IPS-18c (cell line): Measurements from ENCODE around the gene OR2F2.

Experiments used
- H3K4me3 ChIP-seq: 2 replicates; pipeline ENCODE4 v1.7.0; 2013; ENCODE audit warnings: low read depth, mild to moderate bottlenecking, low read length, moderate library complexity; ENCODE audit not compliant: insufficient read depth
- H3K9me3 ChIP-seq: one replicate; pipeline ENCODE4 v1.6.1; 2013; ENCODE audit warnings: mild to moderate bottlenecking, low read length, moderate library complexity; ENCODE audit not compliant: control insufficient read depth, insufficient read depth

The OR2F2 gene

DNA sequence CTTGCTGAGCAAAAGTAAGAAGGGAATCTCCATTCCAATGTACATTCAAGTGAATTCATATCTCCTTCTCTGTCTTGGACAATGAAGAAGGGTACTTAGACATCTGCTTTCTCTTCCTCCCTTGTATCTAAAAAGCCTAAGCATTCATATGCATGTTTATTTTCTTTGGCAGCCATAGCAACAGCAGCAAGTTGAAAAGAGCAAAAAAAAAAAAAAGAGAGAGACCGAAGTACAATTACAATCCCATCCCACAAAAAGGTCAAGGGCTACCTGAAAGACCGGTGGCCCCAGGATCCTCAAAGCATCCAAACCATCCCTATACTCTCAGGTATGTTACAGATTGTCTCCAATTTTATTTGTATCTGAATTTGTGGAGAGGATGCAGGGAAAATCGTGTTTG, 23.7 kb downstream of the OR2F2 start:
- no peaks in the 10 kb centered on the region for H3K9me3 ChIP-seq
- no peak overlapping the region for H3K4me3 ChIP-seq

DNA sequence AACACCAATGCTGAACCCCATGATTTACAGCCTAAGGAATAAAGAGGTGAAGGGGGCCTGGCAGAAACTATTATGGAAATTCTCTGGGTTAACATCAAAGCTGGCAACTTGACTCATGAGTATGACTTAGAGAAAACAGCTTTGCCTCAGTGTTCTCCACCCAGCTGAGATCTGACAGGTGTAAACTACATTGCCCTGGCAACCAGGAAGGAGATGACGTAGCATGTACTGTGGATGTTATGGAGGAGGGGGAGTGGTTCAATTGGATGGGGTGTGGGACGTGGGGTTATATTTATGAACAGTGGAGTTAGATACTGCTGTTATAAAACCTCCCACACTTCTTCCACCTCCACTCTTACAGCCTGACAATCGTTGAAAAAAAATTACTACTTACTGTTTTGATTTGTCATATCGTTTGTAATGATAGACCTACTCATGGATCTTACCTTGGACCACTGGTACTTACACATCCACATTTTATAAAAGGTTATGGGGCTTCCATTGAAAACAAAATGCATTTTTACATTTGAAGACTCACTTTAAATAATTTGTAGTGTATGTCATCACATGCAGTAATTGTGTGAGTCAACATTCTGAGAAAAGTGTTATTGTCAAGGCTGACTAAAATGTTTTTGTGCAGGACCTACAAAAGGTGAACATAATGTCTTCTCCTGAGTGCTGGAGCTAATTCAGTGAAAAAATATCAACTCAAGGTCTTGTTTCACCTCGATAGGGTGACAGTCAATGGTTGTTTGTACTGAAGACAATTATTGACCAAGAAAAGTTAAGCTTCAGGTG, 26.0 kb downstream of the OR2F2 start:
- Histone ChIP-seq H3K4me3 (no peak overlapping the region), H3K9me3 (no peaks in the 10 kb centered on the region)

DNA sequence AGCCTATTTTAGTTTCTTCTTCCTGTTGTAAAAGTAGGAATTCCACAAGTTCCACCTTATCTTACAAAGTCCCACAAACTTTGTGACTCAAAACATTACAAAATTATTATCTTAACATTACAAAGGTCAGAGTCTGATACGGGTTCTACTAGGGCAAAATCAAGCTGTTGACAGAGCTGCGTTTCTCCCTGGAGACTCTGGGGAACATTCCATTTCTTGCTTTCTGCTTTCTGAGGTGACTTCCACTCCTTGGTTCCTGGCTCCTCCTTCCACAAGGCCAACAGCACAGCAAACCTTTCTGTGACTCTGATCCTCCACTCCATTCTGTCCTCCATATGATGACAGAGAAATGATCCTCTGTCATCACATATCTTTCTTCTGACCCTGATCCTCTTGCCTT, 30.2 kb downstream of the OR2F2 start:
- Histone ChIP-seq H3K9me3 (no peaks in the 10 kb centered on the region), H3K4me3 (no peak overlapping the region)

DNA sequence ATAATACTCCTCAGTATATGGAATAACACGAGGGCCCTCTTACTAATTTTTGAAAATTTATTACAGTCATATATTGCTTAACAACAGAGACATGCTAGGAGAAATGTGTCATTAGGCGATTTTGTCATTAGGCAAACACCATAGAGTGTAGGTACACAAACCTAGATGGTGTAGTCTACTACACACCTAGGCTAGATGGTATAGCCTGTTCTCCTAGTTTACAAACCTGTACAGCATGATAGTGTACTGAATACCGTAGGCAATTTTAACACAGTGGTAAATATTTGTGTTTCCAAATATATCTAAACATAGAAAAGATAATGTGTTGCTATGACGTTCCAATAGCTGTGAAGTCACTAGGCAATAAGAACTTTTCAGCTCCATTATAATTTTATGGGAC, 32.4 kb downstream of the OR2F2 start:
- H3K9me3 ChIP-seq = no peaks in the 10 kb centered on the region

DNA sequence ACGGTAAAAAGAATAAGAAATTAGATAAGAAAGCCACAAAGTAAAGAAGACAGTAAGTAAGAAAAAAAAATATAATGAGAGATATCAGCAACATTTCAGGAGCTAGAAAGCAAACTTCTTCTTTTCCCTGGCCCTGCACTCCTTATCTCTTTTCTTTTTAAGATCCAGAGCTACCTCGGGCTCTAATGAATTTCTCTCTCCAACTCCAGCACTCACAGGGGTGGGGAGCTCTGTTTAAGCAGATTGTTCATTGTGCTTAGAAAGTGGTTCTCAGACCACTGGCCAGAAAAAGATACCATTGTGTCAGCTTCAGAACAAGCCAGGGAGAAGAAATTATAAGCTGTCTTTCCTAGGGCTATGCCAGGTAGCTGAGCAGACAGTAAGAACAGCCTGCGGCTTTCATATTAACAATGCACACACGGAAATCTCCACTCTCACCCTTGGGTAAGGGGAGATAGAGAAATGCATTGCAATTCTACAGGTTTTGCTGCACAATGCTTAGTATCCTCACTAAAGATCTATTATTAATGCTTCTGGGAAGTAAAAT, 38.9 kb downstream of the OR2F2 start:
- Histone ChIP-seq H3K4me3 (no peak overlapping the region), H3K9me3 (no peaks in the 10 kb centered on the region)

More for the DNA sequence above, 32.4 kb downstream of the OR2F2 start:
- no peak overlapping the region for H3K4me3 ChIP-seq

DNA sequence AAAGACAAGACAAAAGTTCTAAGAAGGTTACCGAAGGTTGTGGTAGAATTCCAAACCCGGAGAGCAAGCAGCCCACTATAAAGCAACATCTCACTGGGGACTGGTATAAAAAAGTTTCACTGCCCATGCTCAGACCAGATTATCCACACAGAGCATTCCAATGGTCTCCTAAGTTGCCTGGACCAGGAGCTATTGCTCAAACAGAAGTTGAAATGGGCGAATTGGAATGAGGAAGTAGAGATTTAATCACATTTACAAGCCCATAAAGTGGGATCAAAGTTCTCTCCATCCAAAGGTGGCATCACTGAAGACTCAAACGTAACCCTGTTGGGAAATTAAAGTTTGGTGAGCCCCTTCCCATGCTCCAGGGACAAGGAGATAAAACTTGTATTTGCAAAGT, 39.4 kb downstream of the OR2F2 start:
- no peak overlapping the region for H3K4me3 ChIP-seq

DNA sequence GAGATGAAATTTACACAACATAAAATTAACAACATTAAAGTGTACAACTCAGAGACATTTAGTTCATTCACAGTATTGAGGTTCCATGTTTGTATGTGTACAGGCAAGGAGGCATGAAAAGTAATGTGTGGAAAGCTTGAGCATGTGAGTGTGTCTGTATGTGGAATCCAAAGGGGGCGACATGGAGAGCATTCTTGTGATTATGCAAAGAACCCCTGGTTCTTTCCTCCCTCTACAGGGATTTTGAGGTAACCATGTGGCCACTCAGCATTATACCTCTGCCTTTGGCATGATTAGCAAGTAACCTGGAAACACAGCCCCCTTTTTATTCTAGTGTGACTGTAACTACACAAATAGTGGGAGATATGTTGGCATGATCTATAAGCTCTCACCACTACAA, 40.6 kb downstream of the OR2F2 start:
- Histone ChIP-seq H3K4me3 (no peak overlapping the region), H3K9me3 (no peaks in the 10 kb centered on the region)

More for the DNA sequence above, 39.4 kb downstream of the OR2F2 start:
- H3K9me3 ChIP-seq = no peaks in the 10 kb centered on the region

DNA sequence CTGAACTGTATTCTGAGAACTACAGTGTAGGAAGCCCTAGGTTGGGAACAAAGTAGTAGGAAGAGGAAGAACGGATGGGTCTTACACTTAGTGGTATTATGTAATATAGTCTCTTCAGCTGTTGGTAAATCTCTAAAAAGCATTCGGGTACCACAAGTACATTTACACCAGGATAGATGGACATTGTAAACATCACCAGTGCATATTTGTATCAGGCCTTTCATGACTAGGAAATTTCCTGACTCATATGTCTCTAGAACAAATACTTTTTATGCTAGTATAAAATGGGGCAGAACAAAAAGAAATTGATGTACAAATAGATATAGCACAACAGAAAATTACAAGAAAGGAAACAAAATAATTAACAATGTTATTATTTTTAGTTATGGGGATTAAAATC, 43.6 kb downstream of the OR2F2 start:
- Histone ChIP-seq H3K9me3 (no peaks in the 10 kb centered on the region), H3K4me3 (no peak overlapping the region)

DNA sequence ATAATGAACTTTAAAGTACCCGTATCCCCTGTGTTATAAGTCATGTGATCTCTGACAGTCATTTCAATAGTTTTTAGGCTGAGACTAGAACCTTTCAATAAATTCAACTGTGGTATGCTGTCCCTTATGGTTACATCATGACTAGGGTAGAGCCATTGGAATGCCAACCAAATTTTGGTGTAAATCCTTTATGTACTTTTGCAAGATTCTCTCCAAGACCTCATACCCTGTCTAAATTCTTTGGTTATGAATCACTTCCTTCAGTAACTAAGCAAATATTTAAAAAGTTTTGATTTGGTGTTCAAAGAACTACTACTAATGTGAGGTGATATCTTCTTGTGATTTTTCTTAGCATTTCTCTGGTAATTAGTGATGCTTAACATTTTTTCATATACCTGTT, 44.3 kb downstream of the OR2F2 start:
- Histone ChIP-seq H3K9me3 (no peaks in the 10 kb centered on the region), H3K4me3 (no peak overlapping the region)

DNA sequence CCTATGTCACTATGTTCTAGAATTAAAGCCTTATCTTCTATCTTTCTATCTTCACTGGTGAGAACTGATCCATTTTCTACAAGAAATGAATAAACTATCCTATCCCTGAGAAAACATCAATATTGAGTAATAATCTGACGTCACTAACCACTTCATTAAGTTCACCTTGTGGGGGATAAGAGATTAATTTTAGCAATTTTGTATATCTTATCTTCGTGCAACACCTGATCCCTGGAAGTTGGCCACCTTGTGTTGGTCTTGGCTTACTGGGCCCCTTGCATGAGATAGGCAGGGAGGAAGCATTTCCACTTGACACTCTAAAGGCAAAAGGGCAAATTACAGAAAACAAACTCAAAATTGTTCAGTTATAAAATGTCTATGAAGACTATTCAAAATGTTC, 45.0 kb downstream of the OR2F2 start:
- H3K9me3 ChIP-seq = peaks cover 2% of the 10 kb centered on the region
- no peak overlapping the region for H3K4me3 ChIP-seq

DNA sequence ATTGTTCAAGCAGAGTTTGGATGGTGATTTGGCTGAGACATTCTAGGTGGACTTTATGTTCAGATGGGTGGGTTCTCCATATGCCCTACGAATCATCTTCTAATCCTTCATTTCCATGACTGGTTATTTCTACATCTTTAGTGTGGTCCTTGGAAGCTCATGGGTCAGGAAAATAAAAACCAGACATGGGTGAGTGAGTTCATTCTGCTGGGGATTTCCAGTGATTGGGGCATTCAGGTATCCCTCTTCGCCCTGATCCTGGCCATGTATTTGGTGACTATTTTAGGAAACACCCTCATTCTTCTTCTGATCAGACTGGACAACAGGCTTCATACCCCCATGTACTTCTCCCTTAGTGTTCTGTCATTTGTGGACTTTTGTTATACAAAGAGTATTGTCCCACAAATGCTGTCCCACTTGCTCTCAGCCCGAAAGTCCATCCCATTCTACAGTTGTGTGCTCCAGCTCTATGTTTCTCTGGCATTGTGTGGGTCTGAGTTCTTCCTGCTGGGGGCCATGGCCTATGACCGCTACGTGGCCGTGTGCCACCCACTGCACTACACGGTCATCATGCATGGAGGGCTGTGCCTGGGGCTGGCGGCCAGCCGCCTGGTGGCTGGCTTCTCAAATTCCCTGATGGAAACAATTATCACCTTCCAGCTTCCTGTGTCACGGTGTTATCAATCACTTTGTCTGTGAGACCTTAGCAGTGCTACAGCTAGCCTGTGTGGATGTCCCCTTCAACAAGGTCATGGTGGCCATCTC, 45.9 kb downstream of the OR2F2 start:
- Histone ChIP-seq H3K4me3 (no peak overlapping the region), H3K9me3 (peaks cover 2% of the 10 kb centered on the region)

DNA sequence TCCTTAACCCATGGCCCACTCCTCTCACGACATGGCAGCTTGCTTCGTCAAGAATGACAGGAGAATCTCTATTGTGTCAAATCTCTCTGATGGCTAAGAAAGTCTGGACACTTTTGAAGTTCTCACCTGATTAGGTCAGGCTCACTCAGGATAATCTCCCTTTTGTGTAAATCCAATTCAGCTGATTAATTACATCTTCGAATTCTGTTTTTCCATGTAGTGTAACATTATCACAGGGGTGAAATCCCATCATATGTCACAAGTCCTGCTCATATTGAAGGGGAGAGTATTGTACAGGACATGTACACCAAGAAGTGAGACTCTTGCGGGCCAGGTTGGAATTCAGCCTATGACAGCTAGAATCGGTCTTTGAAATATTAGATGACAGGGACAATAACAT, 48.9 kb downstream of the OR2F2 start:
- peaks cover 2% of the 10 kb centered on the region for H3K9me3 ChIP-seq
- H3K4me3 ChIP-seq = no peak overlapping the region
